Raji (cell line): ENCODE results near the gene EMC6.

Source experiments
- POLR2A ChIP-seq: IDR thresholded peaks from 2 replicates; pipeline ENCODE4 v1.6.1; 2011; ENCODE audit warnings: low read depth, low read length, control low read depth; ENCODE audit not compliant: insufficient read depth

The EMC6 gene

GRCh38 chr17:3683054-3683511 is 14.5 kb downstream of the EMC6 start:
- no peak for TF ChIP-seq POLR2A

DNA sequence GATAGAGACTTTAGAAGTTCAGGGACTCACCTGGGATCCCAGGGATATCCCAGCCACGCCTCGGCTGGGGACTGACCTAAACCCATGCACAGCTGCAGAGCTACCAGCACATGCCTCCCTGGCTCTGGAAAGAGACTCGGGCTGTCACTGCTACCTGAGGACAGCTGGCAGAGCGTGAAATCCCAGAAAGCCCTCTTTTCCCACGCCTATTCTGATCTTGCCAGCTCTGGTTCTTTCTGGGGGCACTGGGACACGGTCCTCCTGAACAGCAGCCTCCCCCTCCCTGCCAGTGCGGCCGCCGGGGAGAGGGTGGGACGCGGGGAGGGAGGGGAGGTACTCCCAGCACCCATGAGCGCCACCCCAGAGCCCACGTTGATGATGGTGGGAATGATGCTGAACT is 16.6 kb downstream of the EMC6 start:
- no peak for TF ChIP-seq POLR2A

- no peak for TF ChIP-seq POLR2A
These were observed 19.5 kb downstream of the EMC6 start for GRCh38 chr17:3688027-3688553.

DNA sequence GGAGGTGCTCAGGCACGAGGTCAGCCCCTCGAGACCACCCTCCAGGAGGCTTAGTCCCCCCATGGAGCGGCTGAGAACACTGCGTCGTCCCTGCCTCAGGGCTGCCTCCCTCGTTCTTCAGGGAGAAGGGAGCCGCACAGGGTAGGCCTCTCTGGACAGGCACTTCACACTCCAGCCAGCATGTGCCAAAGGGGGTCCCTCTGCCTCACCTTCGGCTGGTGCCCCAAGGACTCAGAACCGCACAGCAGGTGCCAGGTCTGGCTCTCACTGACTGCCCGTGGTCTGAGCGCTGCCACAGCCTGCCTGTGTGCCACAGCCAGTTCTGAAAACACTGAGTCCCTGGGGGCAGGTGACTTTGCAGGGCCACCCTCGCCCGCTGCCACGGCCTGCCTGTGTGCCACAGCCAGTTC is 20.2 kb downstream of the EMC6 start:
- TF ChIP-seq POLR2A: no peak

GRCh38 chr17:3689262-3690093 is 20.9 kb downstream of the EMC6 start:
- TF ChIP-seq POLR2A: no peak

DNA sequence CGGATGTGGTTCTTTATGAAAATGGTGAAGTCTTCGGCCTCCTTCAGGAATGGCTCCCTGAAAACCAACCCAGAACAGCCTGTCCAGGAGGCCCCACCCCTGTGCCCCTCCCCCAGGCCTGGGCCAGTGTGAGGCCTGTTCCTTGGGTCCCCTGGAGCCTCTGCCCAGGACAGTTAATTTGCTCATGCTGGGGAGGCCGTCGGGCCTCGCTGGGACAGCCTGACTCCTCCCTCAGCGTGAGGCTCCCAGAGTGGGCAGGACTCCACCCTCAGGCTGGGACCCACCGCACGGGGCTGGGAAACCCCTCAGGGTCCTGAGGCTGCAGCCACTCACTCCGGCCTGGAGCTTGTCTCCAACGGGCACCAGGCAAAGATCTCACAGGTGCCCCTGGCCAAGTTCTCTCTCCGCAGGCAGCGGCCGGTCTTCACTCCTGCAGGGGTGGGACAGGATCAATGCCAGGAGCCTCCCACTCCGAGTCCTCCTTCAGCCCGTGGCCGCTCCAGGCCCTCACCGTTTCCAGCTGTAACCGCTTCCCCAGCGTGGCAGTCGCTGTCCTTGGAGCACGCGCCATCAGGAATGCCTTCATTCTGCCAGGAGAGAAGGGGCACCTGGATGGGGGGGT is 21.6 kb downstream of the EMC6 start:
- no peak for TF ChIP-seq POLR2A

- TF ChIP-seq POLR2A: no peak
These were observed 23.0 kb downstream of the EMC6 start for GRCh38 chr17:3691617-3692067.

GRCh38 chr17:3692346-3692745 is 23.7 kb downstream of the EMC6 start:
- TF ChIP-seq POLR2A: no peak

- TF ChIP-seq POLR2A: 0 out of 2 replicates have a peak, but pooled peaks have one; percentile 12
These were observed 24.5 kb downstream of the EMC6 start for GRCh38 chr17:3693141-3693540.

DNA sequence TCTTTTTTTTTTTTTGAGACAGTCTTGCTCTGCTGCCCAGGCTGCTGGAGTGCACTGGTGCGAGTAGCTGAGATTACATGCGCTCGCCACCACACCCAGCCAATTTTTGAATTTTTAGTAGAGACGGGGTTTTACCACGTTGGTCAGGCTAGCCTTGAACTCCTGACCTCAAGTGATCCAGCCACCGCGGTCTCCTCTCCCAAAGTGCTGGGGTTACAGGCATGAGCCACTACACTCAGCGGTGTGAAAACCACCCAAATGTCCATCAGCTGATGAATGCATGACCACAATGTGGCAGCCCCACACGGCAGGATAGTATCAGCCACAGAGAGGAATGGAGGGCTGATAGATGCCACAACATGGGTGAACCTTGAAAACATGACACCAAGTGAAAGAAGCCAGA is 25.2 kb downstream of the EMC6 start:
- peak; percentile 33; the same call in 1 of the 2 replicates for TF ChIP-seq POLR2A

- TF ChIP-seq POLR2A: no peak
These were observed 26.6 kb downstream of the EMC6 start for GRCh38 chr17:3695129-3695722.

GRCh38 chr17:3695723-3696411 is 27.3 kb downstream of the EMC6 start, which contains the start of gene P2RX5:
TSS of gene P2RX5 (minus strand) at chr17:3696155. CDS start at chr17:3696005, 150 bp downstream.
- TF ChIP-seq POLR2A: peak; percentile 73

GRCh38 chr17:3697103-3697476 is 28.5 kb downstream of the EMC6 start:
- no peak for TF ChIP-seq POLR2A

DNA sequence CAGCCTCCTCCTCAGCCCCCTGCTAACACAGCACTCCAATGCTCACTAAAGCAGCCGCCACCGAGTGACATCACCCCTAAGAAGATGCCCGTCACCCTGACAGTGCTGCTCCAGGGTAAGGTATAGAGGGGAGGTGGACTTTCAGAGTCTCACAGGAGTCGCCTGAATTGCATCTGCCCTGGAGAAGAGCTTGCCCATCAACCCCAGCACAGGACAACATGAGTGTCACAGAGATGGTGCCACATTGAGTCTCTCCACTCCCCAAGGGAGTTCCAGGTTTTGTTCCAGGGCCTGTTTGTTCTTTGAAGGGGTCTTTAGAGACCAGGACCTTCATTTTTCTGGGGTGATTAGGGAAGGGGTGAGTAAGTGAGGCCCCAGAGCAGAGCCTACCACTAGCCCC is 29.5 kb downstream of the EMC6 start:
- TF ChIP-seq POLR2A: no peak

DNA sequence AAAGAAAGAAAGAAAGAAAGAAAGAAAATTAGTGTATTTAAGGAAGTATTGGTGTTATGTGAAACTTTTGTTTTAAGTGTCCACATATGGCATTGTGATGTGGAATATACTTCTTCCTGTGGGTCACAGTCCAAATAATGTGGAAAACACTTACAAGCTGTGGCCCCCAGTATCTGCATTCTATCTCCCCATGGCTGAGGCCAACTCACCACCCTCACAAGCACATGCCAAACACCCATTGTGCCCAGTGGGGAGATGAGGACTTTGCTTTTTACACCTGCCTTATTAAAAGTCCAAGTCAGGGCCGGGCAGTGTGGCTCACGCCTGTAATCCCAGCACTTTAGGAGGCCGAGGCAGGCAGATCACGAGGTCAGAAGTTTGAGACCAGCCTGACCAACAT is 31.3 kb downstream of the EMC6 start:
- TF ChIP-seq POLR2A: no peak
